ENCODE results near the gene PTPN6.

The PTPN6 gene

GRCh38 chr12:6939191-6939540 is 12.0 kb upstream of the PTPN6 start:
- TF ChIP-seq CTCF (conservative IDR thresholded peaks at IDR 0.05): no peak
- TF ChIP-seq ZFX (IDR thresholded peaks at IDR 0.05): no peak
- no peak overlapping the region; the same call in 1 of the 2 replicates for H3K27ac ChIP-seq

GRCh38 chr12:6941267-6941666 is 9.9 kb upstream of the PTPN6 start:
- no peak overlapping the region; the same call in 1 of the 2 replicates for H3K27ac ChIP-seq
- no peak for TF ChIP-seq CTCF (conservative IDR thresholded peaks at IDR 0.05)
- TF ChIP-seq ZFX (IDR thresholded peaks at IDR 0.05): no peak

GRCh38 chr12:6941782-6942181 is 9.4 kb upstream of the PTPN6 start:
- no peak overlapping the region for H3K27ac ChIP-seq

GRCh38 chr12:6942331-6942665 is 8.9 kb upstream of the PTPN6 start:
- TF ChIP-seq ZFX (IDR thresholded peaks at IDR 0.05) (no peak), CTCF (conservative IDR thresholded peaks at IDR 0.05) (no peak)
- peak overlapping the region; percentile 96 for H3K27ac ChIP-seq

More at GRCh38 chr12:6941782-6942181, 9.4 kb upstream of the PTPN6 start:
- no peak for TF ChIP-seq ZFX (IDR thresholded peaks at IDR 0.05)

- TF ChIP-seq CTCF (conservative IDR thresholded peaks at IDR 0.05): no peak
- TF ChIP-seq ZFX (IDR thresholded peaks at IDR 0.05): no peak
- peak overlapping the region; percentile 96 for H3K27ac ChIP-seq
These were observed 7.8 kb upstream of the PTPN6 start for GRCh38 chr12:6943389-6943721.

- TF ChIP-seq CTCF (conservative IDR thresholded peaks at IDR 0.05) (no peak), ZFX (IDR thresholded peaks at IDR 0.05) (0 out of 2 replicates have a peak, but pooled peaks have one; percentile 12)
These were observed 7.3 kb upstream of the PTPN6 start, which contains the start of the genes C12orf57 and RNU7-1 for GRCh38 chr12:6943722-6944380. Gene C12orf57 (plus strand): TSS chr12:6944022. CDS start chr12:6944122, 100 bp downstream. Gene RNU7-1 (plus strand): TSS chr12:6943816.

GRCh38 chr12:6944381-6945186 is 6.6 kb upstream of the PTPN6 start:
- no peak for TF ChIP-seq ZFX (IDR thresholded peaks at IDR 0.05)
- TF ChIP-seq CTCF (conservative IDR thresholded peaks at IDR 0.05): peak; percentile 95
- H3K27ac ChIP-seq: peak overlapping the region; percentile 96

More at GRCh38 chr12:6943722-6944380, 7.3 kb upstream of the PTPN6 start, which contains the start of the genes C12orf57 and RNU7-1:
- peak within 1 kb of the TSS; percentile 96 for H3K27ac ChIP-seq

Measured in C4-2B (cell line).